A673 (cell line): ENCODE measurements around the gene SLC2A4. TPM values are rescaled to one million over a fixed set of nuclear protein-coding genes. Genes with fewer than 3 reads are reported as not detected.

Experiments
- total RNA-seq: library from RNA; stranded (reverse); gene quantifications from 2 replicates; pipeline ENCODE4 v1.2.3, GENCODE V29; 2021

The SLC2A4 gene
- total RNA-seq, 1 experiment from 2014 or later, result 0.67 TPM

Other genes with a start within 250 kb of the SLC2A4 start
- 11.7 and 15.5 TPM in 2 replicates for gene SLC16A13, start 245.7 kb upstream of the SLC2A4 start, total RNA-seq
- 0.47 and 1.3 TPM in 2 replicates for gene SLC16A11, start 237.6 kb upstream of the SLC2A4 start, total RNA-seq
- gene CLEC10A, start 201.5 kb upstream of the SLC2A4 start, total RNA-seq, result not detected in 2 replicates
- gene ASGR2, start 166.9 kb upstream of the SLC2A4 start, total RNA-seq, result not detected in 2 replicates
- gene ASGR1, start 102.3 kb upstream of the SLC2A4 start, total RNA-seq, result 6.1 and 8.0 TPM in 2 replicates
- gene DLG4, start 61.9 kb upstream of the SLC2A4 start, total RNA-seq, result 74.7 and 86.6 TPM in 2 replicates
- 425 and 509 TPM in 2 replicates for gene ACADVL, start 61.8 kb upstream of the SLC2A4 start, total RNA-seq
- 133 and 139 TPM in 2 replicates for gene DVL2, start 47.2 kb upstream of the SLC2A4 start, total RNA-seq
- gene PHF23, start 42.3 kb upstream of the SLC2A4 start, total RNA-seq, result 84.0 and 85.1 TPM in 2 replicates
- gene GABARAP, start 39.3 kb upstream of the SLC2A4 start, total RNA-seq, result 296 and 314 TPM in 2 replicates
- gene CTDNEP1, start 30.0 kb upstream of the SLC2A4 start, total RNA-seq, result 175 and 179 TPM in 2 replicates
- 123 and 128 TPM in 2 replicates for gene ELP5, start 29.5 kb upstream of the SLC2A4 start, total RNA-seq
- 0.55 TPM in 1 of 2 replicates, not detected in the other for gene CLDN7, start 19.2 kb upstream of the SLC2A4 start, total RNA-seq
- 0.77 and 1.6 TPM in 2 replicates for gene YBX2, start 12.9 kb downstream of the SLC2A4 start, total RNA-seq
- gene EIF5A, start 25.9 kb downstream of the SLC2A4 start, total RNA-seq, result 1,112 and 1,128 TPM in 2 replicates
- 116 and 133 TPM in 2 replicates for gene GPS2, start 33.6 kb downstream of the SLC2A4 start, total RNA-seq
- gene NEURL4, start 47.6 kb downstream of the SLC2A4 start, total RNA-seq, result 81.7 and 99.5 TPM in 2 replicates
- gene ACAP1, start 54.8 kb downstream of the SLC2A4 start, total RNA-seq, result 1.1 TPM in 2 replicates
- gene KCTD11, start 70.4 kb downstream of the SLC2A4 start, total RNA-seq, result 3.8 TPM in 2 replicates
- gene TMEM95, start 73.4 kb downstream of the SLC2A4 start, total RNA-seq, result not detected in 2 replicates
- gene TNK1, start 99.4 kb downstream of the SLC2A4 start, total RNA-seq, result 0.90 and 1.1 TPM in 2 replicates
- 15.2 and 29.3 TPM in 2 replicates for gene PLSCR3, start 112.8 kb downstream of the SLC2A4 start, total RNA-seq
- 57.6 and 91.6 TPM in 2 replicates for gene TMEM256, start 122.4 kb downstream of the SLC2A4 start, total RNA-seq
- 36.9 and 60.5 TPM in 2 replicates for gene NLGN2, start 126.1 kb downstream of the SLC2A4 start, total RNA-seq
- gene SPEM1, start 138.6 kb downstream of the SLC2A4 start, total RNA-seq, result 0.43 and 0.55 TPM in 2 replicates
- 0.24 TPM in 1 of 2 replicates, not detected in the other for gene SPEM2, start 143.9 kb downstream of the SLC2A4 start, total RNA-seq
- gene SPEM3, start 147.1 kb downstream of the SLC2A4 start, total RNA-seq, result not detected in 2 replicates
- gene TMEM102, start 153.7 kb downstream of the SLC2A4 start, total RNA-seq, result 3.2 and 4.7 TPM in 2 replicates
- 18.2 and 24.6 TPM in 2 replicates for gene FGF11, start 157.8 kb downstream of the SLC2A4 start, total RNA-seq
- 5.2 and 8.6 TPM in 2 replicates for gene CHRNB1, start 163.3 kb downstream of the SLC2A4 start, total RNA-seq
- gene ZBTB4, start 197.9 kb downstream of the SLC2A4 start, total RNA-seq, result 17.7 and 21.0 TPM in 2 replicates
- gene SLC35G6, start 199.7 kb downstream of the SLC2A4 start, total RNA-seq, result not detected in 2 replicates
- gene POLR2A, start 202.6 kb downstream of the SLC2A4 start, total RNA-seq, result 330 and 341 TPM in 2 replicates